GM19463 (cell line): ENCODE measurements around the gene ZBTB20.
A peak's percentile ranks its signal among the peaks of the same experiment; 100 is the strongest.
"Not testable (repeated sequence)": the region's sequence is repeated elsewhere in the genome, so short reads cannot be mapped to it uniquely, and the experiment has no call there.

ENCODE experiments used
- ATAC-seq: cut with Tn5 transposase; IDR thresholded peaks from one replicate; pipeline ENCODE4 v1.9.1; 2021; ENCODE audit warnings: mild to moderate bottlenecking, moderate library complexity; ENCODE audit not compliant: unreplicated experiment

The ZBTB20 gene

DNA sequence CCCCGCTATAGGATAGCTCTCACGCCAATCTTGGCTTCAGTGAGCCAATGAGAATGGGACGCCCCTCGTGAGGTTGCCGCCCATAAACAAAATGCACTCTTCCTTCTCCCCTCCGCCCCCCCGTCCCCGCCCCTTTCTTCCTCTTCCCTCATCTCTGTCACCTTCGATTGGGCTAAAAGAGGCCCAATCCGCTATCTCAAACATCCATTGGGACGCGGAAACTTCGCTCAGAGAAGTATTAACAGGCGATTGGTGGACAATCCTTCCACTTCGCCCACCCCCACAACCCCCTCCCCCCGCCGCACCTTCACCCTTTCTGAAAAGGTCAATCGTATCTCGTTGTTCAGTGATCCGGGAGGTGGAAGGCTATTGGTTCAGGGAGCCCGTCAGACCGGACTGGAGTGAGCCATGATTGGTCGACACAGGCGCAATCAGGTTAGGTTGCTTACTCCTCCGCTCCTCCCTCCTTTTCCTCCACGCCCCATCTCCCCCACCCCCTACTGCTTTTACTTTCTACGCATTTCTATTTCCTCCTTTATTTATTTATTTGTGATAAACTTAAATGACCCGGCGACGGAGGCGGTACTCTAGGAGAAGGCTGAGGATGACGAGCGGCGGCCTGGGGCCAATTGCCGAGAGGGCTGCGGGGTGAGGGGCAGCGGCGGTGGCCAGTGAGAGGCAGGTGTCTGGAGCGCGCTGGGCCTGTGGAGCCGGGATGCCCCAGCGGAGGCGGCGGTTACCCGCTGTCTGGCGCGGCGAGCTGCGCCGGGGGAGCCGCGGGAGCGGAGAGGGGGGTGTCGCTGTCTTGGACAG, 447 bp upstream of the ZBTB20 start:
- peak; percentile 69 for ATAC-seq

DNA sequence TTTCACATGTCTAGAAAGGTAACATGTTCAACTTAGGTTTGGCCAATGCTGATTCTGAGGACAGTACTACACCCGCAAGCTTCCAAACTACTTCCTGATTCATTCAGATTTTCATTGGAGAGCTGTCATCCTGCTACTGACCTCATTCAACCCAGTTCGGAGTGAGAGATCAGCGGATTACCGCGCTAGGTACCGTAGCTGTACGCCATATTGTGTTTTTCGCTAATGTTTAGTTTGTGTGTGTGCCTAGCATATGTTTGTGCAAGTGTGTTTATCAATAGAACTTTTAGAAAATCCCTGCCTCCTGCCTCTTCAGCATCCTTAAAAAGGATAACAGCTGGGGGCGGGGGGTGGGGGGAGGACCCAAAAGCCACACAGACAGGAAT, 1.1 kb downstream of the ZBTB20 start:
- ATAC-seq, result no peak

DNA sequence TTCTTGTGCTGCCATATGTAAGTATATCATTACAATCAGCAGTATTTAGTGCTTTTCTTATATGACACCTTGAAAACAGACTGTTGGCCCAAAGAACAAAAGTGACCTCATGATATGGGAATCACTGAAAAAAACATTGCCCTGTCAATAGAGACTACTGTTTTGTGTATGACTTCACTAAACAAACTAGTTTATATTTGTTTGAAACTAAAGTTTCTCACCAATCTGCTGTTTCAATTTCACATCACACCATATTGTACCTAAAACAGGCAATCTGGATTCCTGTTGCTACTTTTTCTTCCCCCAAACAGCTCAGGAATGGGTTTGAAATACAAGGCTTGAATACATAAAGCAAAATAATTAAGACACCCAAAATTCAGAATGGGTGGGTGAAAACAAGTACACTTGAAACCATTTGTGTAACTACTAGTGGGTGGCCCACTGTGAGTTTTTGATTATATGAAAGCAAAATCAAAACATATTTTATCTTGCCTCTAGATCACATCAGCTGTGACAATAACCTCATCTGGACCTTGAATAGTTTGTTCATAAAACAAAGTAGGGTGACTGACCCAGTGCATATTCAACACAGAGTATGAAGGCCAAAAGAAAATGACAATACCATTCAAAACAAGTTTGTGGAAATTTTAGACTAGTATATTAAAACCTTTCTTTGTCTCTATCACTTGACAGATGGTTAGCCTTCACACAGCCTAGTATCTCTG, 5.9 kb downstream of the ZBTB20 start:
- ATAC-seq, result peak; percentile 64

DNA sequence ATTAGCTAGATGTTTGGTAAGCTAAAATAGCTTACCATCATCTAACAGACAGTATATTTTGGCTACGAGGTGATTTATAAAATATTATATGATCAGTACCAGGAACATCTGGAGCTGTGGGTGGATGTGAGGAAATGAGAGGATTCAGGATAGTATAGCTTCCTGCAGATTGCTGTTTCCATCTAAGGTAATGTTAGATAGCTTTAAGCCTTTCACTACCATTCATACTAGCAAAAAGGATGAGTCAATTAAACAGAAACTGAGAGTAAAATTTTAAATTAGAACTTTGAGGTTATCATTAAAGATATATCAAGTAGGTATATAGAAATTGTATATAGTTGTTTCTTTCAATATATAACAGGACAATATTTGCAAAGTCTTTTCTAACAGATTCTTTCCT, 8.0 kb downstream of the ZBTB20 start:
- no peak for ATAC-seq

DNA sequence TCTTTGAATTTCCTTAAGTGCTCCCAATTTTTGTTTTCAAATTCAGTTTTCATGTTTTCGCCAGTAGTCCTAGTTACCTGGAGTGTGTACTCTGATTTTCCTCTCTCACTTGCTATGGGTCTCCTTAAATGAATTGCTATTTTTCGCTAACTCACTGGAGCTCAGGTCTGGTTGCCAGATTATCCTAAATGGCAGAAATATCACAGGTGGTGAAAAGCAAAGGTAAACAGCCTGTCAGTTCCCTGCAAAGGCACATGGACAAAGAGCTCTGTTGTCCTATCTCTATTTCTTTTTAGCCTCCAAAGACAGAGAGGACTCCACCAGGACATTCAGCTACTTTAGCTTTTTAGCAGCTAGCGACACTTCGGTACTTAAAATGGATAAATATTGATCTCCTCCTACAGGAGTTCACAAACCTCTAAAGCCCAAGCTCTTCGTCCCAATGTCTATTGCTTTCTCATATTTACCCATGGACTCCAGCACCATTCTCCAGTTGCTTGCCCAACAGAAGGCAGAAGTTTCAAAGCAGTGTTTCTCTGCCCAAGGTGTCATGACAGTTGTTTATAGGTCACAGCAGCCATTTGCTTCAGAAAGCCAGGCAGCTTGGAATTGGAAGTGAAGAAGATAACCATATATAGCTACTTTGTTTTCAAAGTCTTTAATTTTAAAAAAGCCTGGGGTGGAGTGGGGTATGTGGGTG, 12.3 kb downstream of the ZBTB20 start:
- ATAC-seq, result no peak

DNA sequence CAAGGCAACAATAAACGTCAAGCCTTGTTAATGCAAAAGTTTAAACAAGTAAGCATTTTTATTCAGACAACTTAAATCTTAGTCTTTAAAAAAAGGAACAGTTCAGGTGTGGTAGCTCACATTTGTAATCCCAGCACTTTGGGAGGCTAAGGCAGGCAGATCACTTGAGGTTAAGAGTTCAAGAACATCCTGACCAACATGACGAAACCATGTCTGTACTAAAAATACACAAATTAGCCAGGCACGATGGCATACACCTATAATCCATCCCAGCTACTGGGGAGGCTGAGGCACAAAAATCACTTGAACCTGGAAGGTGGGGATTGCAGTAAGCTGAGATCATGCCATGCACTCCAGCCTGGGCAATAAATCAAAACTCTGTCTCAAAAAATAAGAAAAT, 19.9 kb downstream of the ZBTB20 start:
- no peak for ATAC-seq

DNA sequence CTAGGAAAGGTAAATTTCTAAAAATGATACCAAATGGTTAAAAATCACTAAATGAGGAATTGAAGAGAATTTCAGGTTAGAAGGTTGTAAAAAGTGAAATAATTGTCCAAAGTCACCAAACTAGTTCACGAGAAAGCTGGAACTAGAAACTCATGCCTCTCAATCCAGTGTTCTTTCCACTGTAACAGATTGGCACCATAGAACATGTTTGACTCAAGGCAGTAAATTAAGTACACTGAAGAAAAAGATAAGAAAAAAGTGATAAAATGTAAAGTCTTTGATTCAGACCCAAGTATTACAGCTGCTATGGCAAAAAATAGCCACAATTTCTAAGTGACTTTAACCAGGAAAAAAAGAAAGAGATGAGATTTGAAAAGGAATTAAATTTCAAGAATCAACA, 26.5 kb downstream of the ZBTB20 start:
- no peak for ATAC-seq

DNA sequence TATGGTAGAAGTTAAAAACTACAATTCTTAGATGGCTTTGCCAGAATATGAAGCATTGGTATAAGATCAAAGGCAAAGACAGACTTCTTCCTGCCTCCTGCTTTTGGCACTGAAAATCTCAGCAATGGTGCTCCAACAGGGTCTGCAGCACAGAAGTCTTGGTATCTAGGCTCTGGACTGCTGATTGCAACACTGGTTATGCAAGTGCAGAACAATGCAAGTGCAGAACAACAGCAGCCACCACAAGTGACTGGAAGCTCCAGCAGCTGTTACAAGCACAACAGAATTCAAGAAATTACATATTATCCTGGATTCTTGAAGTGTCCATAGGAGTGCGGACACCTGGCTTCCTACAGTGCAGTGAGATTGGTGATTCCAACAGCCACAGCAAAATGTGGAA, 33.7 kb downstream of the ZBTB20 start:
- no peak for ATAC-seq

DNA sequence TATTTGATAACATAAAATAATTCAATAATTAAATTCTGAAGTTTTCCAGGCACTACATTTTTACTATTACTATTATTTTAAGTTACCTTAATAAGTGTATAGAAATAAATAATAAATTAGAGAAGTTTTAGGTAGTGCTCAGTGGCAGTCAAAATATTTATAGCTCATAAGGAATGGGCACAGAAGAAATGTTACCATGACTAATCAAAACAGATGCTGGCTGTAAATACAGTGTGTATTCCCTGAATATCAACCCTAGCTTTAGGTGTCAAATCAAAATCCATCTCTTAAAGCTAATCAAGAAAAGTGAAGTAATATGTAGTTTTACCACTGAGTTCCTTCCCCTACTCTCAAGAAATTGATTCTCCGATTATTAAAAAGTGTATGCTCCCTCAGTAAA, 35.5 kb downstream of the ZBTB20 start:
- no peak for ATAC-seq

DNA sequence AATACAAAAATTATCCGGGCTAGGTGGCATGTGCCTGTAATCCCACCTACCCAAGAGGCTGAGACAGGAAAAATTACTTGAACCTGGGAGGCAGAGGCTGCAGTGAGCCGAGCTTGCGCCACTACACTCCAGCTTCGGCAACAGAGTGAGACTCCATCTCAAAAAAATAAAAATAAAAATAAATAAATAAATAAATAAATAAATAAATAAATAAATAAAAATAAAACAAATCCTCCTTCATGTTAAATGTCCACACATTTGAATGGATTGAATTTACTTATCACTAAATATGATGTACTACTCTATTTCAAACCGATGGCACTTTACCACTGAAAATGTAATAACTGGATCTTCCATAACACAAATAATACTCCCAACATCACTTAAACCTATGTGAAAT, 36.3 kb downstream of the ZBTB20 start:
- no peak for ATAC-seq

DNA sequence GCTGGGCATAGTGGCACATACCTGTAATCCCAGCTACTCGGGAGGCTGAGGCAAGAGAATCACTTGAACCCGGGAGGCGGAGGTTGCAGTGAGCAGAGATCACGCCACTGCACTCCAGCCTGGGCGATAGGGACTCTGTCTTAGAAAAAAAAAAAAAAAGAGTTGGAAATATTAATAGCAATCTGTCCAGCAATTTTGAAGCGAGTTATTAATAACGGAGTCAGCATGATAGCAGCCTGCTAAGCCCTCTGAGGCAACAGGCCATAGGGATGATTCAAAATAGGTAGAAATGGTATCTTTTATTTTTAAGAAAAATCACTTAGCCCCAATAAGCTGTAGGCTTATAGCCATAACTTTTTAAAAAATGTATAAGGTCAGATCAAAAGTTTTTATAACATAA, 37.0 kb downstream of the ZBTB20 start:
- not testable (repeated sequence) for ATAC-seq

DNA sequence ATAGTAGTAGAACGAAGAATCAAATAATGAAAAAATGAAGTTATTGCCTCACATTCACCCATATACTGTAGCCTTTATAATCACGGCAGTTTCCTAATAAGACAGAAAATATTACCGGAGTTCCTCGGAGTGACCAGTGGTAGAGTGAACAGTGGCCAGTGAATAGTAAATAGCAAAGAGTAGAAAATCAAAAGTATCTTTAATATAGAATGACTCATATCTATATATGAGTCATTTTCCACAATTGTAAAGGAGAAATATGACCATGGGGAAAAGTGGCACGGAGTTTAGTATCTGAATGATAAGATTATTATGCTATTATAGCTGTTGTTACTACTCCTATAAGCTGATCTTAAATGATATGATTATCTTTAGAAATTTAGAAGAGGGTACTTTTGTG, 38.5 kb downstream of the ZBTB20 start:
- ATAC-seq, result no peak

DNA sequence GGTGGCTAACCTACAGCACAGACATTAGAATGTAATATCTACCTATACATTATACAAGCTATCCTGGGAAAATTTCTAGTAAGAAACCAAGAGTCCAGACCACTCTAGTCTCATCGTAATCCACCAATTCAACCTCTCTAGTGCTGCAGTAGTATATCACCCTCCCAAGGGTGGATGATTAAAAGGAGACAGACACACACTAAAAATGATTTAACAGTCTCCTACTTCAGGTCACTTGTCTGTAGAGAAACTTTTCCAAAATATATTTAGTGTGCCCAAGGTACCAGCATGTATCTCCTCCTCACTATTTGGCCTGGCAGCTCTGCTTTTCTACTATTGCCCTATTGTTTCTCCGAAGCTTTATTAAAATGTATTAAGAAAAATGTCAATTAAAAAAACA, 45.0 kb downstream of the ZBTB20 start:
- no peak for ATAC-seq

DNA sequence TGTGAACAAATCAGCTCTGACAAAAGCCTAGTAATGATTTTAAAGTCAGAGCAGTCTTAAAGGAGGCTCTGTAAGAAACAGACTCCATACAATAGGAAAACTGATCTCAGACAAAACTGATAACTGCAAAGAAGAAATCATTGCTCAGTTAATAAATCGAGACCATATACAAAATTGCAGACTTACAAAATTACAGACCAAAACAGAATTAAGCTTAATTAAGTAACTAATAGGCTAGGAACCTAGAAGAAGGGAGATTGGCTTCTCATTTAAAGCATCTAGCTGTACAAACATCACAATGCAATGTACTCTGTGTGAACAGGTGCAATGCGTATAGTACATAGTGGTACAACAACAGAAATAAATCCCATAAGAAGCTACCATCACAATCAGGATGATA, 46.3 kb downstream of the ZBTB20 start:
- no peak for ATAC-seq

DNA sequence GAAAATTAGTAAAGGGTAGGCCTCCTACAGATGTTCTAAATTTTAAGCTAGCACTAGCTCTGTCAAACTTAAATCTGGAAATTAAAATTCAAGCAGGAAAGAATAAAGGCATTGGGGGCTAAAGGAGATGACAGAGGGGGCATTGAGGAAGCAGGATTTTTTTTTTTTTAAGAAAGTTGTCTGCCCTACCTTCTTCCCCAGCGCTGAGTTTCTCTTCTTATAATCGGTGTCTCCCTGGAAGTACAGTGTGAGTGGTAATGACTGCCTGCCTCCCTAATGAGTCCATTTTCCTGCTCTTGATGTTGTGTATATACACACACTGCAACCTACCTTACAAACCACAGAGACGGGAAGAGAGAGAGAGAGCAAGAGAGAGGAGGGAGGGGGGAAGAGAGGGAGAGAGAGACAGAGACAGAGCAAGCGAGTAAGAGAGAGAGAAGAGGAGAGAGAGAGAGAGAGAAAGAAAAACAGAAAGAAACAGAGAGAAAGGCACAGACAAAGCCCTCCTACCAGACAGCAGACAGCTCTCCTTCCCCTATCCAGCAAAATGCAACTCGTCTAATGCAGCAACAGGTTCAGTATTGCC, 47.0 kb downstream of the ZBTB20 start:
- ATAC-seq, result peak; percentile 68

DNA sequence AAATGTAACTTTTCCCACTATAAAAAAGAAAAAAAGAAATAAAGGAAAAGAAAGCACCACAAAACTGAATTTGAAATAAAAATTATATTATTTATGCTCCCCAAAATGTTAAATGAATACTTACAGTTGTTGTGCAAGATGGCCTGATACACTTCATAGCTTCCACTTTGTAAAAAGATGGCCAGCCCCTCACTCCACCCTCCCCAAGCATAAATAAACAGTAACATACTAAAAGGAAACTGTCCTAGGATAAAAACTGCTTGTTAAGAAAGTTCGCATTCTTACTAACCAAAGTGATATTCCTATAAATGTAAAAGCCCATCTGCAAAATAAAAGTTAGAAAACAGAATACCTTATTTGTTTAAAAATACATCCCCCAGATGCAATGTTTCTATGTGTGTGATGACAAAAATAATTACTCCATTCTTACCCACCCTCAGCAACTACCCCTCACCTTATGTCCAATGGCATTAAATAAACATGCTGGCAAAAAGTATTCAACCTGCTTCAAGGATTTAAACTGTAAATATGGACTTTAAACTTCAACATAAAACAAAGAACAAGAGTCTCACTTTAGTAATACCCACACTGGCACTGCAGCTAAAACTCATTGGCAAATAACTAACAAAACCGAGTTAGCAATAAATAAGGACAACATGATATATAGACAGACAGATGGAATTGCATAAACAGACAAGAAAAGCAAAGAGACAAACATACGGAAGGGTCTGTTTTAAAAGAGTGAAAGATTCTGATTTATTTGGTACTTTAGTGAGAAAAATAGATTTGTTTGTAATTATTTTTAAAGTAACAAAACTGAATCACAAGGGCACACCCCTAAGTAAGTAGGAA, 47.7 kb downstream of the ZBTB20 start:
- ATAC-seq, result peak; percentile 10

DNA sequence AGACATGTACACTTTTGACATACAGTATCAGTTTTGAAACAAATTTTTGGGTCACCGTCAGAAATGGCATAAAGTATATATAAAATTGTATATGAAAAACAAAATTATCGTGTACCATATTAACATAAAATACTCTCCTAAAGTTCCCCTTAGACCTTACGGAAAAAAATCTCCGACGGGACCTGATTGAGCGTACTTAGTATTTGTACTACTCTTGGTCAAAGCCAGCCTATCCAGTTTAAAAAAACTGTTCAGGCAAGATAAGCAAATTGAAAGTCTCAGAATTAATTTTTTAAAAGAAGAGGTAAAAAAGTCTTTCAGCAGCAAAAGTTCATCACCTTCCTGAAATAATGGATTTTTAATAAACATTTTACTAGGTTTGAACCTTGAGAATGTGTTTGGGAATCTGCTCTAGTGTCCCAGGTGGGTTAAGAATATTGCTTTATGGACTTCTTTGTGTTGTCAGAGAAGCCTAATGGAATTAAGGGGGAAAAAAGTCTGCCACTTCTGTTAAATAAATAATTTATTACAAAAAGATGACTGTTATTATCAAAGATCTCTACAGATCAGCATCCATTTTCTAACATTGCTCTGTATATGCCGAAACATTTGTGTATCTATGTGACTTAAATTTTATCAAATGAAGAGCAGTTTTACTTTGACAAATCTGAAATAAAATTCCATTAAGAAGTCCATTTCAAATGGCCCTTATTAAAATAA, 48.6 kb downstream of the ZBTB20 start:
- no peak for ATAC-seq

DNA sequence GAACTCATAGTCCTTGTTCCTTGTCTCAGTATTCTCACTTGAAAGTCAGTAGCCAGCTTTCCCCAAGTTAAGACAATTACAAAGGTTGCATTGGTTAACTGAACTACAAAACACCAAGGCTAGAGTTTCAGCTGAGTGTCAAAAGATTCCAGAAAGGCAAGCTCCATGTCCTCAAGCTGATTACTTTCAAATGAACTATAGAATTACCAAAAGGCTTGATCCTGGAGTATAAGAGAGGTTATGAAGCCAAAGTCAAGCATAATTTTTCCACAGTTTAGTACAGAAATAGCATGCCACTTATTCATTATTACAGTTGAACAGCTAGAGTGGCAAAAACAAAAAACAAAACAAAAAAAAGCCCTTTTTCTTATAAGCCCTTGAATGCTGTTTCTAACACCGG, 51.9 kb downstream of the ZBTB20 start:
- no peak for ATAC-seq

DNA sequence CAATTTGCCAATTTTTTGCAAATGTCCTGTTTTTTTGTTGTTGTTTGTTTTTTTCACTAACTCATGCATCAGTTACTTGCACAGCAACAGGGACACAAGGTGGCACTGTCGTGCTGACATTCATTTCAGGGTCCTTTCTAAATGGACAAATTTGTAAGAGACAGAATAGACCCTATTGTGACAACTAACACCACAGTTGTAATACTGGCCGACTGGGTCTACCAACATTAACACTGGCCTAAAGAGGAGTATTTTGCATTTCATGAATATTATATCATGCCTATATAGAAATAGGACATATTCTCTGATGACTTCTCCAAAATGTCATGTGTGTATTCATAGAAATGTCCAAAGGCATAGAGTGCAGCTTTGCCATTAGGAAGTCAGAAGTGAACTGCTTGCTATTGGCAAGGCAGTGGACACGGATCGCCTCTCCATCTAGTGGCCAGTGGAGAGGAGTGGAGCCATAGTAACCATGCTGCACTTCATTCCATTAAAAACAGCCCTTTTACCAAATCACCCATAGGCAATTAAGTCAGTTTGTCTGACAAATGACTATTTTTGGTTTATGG, 54.8 kb downstream of the ZBTB20 start:
- peak; percentile 66 for ATAC-seq

DNA sequence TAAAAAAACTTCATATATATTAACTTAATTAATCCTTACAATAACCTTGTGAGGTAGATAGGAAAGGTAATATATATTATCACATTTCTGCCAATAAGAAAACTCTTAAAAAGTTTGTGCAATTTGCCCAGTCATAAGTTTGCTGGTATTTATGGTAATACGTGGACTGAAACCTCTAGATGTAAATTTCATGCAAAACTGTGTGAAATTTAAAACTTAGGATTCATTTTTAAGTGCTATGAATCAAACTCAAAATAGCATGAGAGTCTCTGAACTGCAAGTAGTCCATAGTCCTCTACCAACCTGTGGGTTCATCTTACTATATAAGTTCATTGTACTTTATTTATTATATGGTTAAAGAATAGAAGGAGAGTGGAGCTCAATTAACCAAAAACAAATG, 56.4 kb downstream of the ZBTB20 start:
- ATAC-seq, result no peak
